IMR-90 (cell line): ENCODE results near the gene TPI1.

ENCODE experiments used
- BHLHE40 ChIP-seq: fragments of 150-350 bp; IDR thresholded peaks from 2 replicates; pipeline ENCODE4 v1.6.1; 2016; ENCODE audit warnings: mild to moderate bottlenecking, low read depth, low read length
- CTCF ChIP-seq: conservative IDR thresholded peaks from 2 replicates; pipeline ENCODE4 v1.5.1; 2012; ENCODE audit warnings: mild to moderate bottlenecking, low read depth, low read length, improper control_type of control experiment
- POLR2A ChIP-seq: IDR thresholded peaks from 2 replicates; pipeline ENCODE4 v1.6.1; 2012; ENCODE audit warnings: mild to moderate bottlenecking, low read depth, low read length

GRCh38 chr12:6828781-6829535 is 38.4 kb upstream of the TPI1 start:
- TF ChIP-seq POLR2A (no peak; the same call in 1 of the 2 replicates), CTCF (no peak), BHLHE40 (no peak)
